ENCODE data around the gene PPTC7. TPM values are rescaled to one million over a fixed set of nuclear protein-coding genes. Genes with fewer than 3 reads are reported as not detected.

PPTC7 gene
- total and polyA plus RNA-seq, 2 of the 13 experiments (the other 11 are each of a cell fraction or from before 2014, with no cell fraction given), result 4.8 to 12.3 TPM

GRCh38 chr12:110575326-110575725 lies 7.8 kb downstream of the PPTC7 start (continued):
- TF ChIP-seq THAP8 (CRISPR knock-in tag; IDR thresholded peaks at IDR 0.05; ENCODE audit: borderline replicate concordance) (no peak), MNT (IDR thresholded peaks at IDR 0.05) (0 out of 2 replicates have a peak, but pooled peaks have one; percentile 12), ZNF430 (CRISPR knock-in tag; IDR thresholded peaks at IDR 0.05) (no peak), KDM5B (CRISPR knock-in tag; IDR thresholded peaks at IDR 0.05; ENCODE audit: borderline replicate concordance) (no peak), RELA (CRISPR knock-in tag; IDR thresholded peaks at IDR 0.05) (no peak), DMTF1 (CRISPR knock-in tag; IDR thresholded peaks at IDR 0.05) (no peak), ZNF616 (CRISPR knock-in tag; IDR thresholded peaks at IDR 0.05; ENCODE audit: low read depth) (no peak), RFX5 (IDR thresholded peaks at IDR 0.05; ENCODE audit: low read depth, low read length) (no peak), RAD21 (CRISPR knock-in tag; IDR thresholded peaks at IDR 0.05) (no peak), ERF (CRISPR knock-in tag; IDR thresholded peaks at IDR 0.05) (peak; percentile 75; the same call in 1 of the 2 replicates)
- TF ChIP-seq, protein P1, sequence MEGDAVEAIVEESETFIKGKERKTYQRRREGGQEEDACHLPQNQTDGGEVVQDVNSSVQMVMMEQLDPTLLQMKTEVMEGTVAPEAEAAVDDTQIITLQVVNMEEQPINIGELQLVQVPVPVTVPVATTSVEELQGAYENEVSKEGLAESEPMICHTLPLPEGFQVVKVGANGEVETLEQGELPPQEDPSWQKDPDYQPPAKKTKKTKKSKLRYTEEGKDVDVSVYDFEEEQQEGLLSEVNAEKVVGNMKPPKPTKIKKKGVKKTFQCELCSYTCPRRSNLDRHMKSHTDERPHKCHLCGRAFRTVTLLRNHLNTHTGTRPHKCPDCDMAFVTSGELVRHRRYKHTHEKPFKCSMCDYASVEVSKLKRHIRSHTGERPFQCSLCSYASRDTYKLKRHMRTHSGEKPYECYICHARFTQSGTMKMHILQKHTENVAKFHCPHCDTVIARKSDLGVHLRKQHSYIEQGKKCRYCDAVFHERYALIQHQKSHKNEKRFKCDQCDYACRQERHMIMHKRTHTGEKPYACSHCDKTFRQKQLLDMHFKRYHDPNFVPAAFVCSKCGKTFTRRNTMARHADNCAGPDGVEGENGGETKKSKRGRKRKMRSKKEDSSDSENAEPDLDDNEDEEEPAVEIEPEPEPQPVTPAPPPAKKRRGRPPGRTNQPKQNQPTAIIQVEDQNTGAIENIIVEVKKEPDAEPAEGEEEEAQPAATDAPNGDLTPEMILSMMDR (CRISPR knock-in tag; IDR thresholded peaks at IDR 0.05), result no peak
- TF ChIP-seq, protein P2, sequence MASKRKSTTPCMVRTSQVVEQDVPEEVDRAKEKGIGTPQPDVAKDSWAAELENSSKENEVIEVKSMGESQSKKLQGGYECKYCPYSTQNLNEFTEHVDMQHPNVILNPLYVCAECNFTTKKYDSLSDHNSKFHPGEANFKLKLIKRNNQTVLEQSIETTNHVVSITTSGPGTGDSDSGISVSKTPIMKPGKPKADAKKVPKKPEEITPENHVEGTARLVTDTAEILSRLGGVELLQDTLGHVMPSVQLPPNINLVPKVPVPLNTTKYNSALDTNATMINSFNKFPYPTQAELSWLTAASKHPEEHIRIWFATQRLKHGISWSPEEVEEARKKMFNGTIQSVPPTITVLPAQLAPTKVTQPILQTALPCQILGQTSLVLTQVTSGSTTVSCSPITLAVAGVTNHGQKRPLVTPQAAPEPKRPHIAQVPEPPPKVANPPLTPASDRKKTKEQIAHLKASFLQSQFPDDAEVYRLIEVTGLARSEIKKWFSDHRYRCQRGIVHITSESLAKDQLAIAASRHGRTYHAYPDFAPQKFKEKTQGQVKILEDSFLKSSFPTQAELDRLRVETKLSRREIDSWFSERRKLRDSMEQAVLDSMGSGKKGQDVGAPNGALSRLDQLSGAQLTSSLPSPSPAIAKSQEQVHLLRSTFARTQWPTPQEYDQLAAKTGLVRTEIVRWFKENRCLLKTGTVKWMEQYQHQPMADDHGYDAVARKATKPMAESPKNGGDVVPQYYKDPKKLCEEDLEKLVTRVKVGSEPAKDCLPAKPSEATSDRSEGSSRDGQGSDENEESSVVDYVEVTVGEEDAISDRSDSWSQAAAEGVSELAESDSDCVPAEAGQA (IDR thresholded peaks at IDR 0.05; ENCODE audit: low read depth), result no peak
- TF ChIP-seq, protein P2 (CRISPR knock-in tag; IDR thresholded peaks at IDR 0.05; ENCODE audit: borderline replicate concordance), result 0 out of 2 replicates have a peak, but pooled peaks have one; percentile 31
